ENCODE data around the gene MINAR2. TPM values are rescaled to one million over a fixed set of nuclear protein-coding genes. Genes with fewer than 3 reads are reported as not detected.

Gene MINAR2
- total and polyA plus RNA-seq, 8 donors: not detected

- TF ChIP-seq EP300 (IDR thresholded peaks at IDR 0.05) (no peak), CTCF (IDR thresholded peaks at IDR 0.05) (no peak), POLR2A (IDR thresholded peaks at IDR 0.05) (no peak), POLR2AphosphoS5 (IDR thresholded peaks at IDR 0.05) (no peak)
- H3K36me3 ChIP-seq: no peaks in the 10 kb centered on the region
- 86 to 93% (median 88%) methylated on average over 1 of the region's 1 CpG for WGBS, 5 donors
- intact Hi-C loops (cut with DNase I; ENCODE audit: low total_unique reads): no loop called here
- H3K27ac ChIP-seq: no peak overlapping the region
- no peaks in the 10 kb centered on the region for H3K27me3 ChIP-seq
- H3K4me3 ChIP-seq: no peak overlapping the region
- H3K4me1 ChIP-seq: no peaks in the 10 kb centered on the region
- DNase-seq: no peak
- H3K9me3 ChIP-seq: no peaks in the 10 kb centered on the region
Observed at GRCh38 chr5:129748913-129749880, 1.3 kb downstream of the MINAR2 start.

DNA sequence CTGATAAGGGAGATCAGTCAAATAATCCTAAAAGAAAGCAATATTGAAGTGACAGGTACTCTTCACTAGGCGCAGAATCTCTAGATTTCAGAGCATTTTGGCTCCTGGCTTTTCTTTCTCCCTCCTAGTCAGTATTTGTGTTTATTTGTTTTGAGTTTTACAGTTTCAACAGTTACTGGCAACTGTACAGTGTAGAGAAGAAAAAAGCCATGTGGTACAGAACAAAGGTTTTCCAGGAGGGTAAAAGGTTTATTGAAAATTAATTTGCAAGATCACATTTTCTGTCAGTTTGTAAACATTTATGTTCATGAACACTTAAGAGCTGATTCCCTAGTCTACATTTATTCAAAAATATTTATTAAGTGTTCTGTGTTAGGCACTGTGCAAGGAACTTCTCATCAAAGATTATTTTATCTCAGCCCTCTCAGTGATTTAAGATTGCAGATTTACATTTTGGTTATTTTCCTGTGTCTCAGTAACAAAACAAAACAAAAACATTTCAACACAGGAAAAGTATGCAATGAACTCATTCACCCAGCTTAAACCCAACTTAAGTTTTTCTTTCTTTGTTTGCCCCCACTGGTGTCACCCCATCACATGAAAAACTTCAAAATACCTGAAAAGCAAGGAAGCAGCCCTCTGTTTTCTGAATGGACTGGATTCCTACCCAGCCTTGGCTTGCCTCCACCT is 12.9 kb downstream of the MINAR2 start:
- Histone ChIP-seq H3K9me3 (no peaks in the 10 kb centered on the region), H3K36me3 (no peaks in the 10 kb centered on the region), H3K27me3 (no peaks in the 10 kb centered on the region), H3K27ac (no peak overlapping the region), H3K4me1 (no peaks in the 10 kb centered on the region), H3K4me3 (no peak overlapping the region)
- 67 to 90% (median 80%) methylated on average over 1 of the region's 1 CpG for WGBS, 5 donors
- TF ChIP-seq EP300 (IDR thresholded peaks at IDR 0.05): no peak
- no peak for TF ChIP-seq POLR2A (IDR thresholded peaks at IDR 0.05)
- no peak for TF ChIP-seq CTCF (IDR thresholded peaks at IDR 0.05)
- no peak for TF ChIP-seq POLR2AphosphoS5 (IDR thresholded peaks at IDR 0.05)
- intact Hi-C loops (cut with DNase I; ENCODE audit: low total_unique reads): no loop called here
- DNase-seq: no peak

- Histone ChIP-seq H3K27ac (no peak overlapping the region), H3K4me3 (no peak overlapping the region), H3K36me3 (no peaks in the 10 kb centered on the region), H3K4me1 (no peaks in the 10 kb centered on the region), H3K9me3 (no peaks in the 10 kb centered on the region), H3K27me3 (no peaks in the 10 kb centered on the region)
- intact Hi-C loops (cut with DNase I; ENCODE audit: low total_unique reads): no loop called here
- DNase-seq: no peak
- WGBS, 5 donors: 38 to 63% (median 59%) methylated on average over 1 of the region's 1 CpG
- no peak for TF ChIP-seq CTCF (IDR thresholded peaks at IDR 0.05)
- TF ChIP-seq POLR2AphosphoS5 (IDR thresholded peaks at IDR 0.05): no peak
- no peak for TF ChIP-seq POLR2A (IDR thresholded peaks at IDR 0.05)
- TF ChIP-seq EP300 (IDR thresholded peaks at IDR 0.05): no peak
Observed at GRCh38 chr5:129763651-129764050, 15.8 kb downstream of the MINAR2 start.

GRCh38 chr5:129766798-129767197 is 18.9 kb downstream of the MINAR2 start:
- intact Hi-C loops (cut with DNase I; ENCODE audit: low total_unique reads): no loop called here
- no peaks in the 10 kb centered on the region for H3K36me3 ChIP-seq
- H3K27me3 ChIP-seq: no peaks in the 10 kb centered on the region
- WGBS, 5 donors: 66 to 81% (median 71%) methylated on average over 2 of the region's 2 CpGs
- no peak for DNase-seq
- TF ChIP-seq EP300 (IDR thresholded peaks at IDR 0.05): no peak
- TF ChIP-seq POLR2AphosphoS5 (IDR thresholded peaks at IDR 0.05): no peak
- no peak for TF ChIP-seq POLR2A (IDR thresholded peaks at IDR 0.05)
- TF ChIP-seq CTCF (IDR thresholded peaks at IDR 0.05): no peak
- peaks cover 0 to 4% (median 0%) of the 10 kb centered on the region in 4 donors for H3K4me1 ChIP-seq
- H3K27ac ChIP-seq: no peak overlapping the region
- no peak overlapping the region for H3K4me3 ChIP-seq
- no peaks in the 10 kb centered on the region for H3K9me3 ChIP-seq

All from stomach (tissue), 9 donors.